D721Med (cell line): ENCODE results near the gene TNS1.

ENCODE experiments used
- DNase-seq: peaks from one replicate; pipeline ENCODE4 v3.0.0; 2011; ENCODE audit warnings: low spot score; ENCODE audit not compliant: insufficient read length
- FAIRE-seq: peaks from 2 replicates; lab custom pipeline; 2011; peaks lifted over from hg19 to GRCh38; lab: Jason Lieb, UNC
- TF ChIP-seq, protein P1 (sequence below): IDR thresholded peaks from 2 replicates; pipeline ENCODE4 v1.5.1; 2012; ENCODE audit warnings: mild to moderate bottlenecking, control low read depth; ENCODE audit not compliant: insufficient read depth; ENCODE audit errors: missing control alignments

The TNS1 gene

DNA sequence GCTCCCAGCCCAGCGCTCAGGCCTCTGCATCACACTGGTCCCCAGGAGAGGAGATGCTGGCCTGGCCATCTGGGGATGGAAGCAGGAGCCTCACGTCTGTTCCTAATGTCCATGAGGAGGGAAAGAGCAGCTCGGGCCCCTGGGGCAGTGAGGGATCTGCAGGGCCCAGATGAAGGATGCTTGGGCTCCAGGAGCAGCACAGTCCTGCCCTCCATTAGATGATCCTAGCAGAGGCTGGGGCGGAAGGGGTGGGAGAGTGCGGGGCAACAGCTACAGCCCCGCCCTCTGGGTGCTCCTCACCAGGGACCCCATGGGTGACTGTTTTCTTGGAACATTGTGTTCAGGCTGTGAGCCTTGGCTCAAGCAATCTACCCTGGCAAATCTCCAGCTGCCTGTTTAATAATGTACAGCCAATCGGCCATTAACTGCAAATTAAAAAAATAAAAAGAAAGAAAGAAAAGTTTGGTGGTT, 49.7 kb downstream of the TNS1 start:
- TF ChIP-seq, protein P1, sequence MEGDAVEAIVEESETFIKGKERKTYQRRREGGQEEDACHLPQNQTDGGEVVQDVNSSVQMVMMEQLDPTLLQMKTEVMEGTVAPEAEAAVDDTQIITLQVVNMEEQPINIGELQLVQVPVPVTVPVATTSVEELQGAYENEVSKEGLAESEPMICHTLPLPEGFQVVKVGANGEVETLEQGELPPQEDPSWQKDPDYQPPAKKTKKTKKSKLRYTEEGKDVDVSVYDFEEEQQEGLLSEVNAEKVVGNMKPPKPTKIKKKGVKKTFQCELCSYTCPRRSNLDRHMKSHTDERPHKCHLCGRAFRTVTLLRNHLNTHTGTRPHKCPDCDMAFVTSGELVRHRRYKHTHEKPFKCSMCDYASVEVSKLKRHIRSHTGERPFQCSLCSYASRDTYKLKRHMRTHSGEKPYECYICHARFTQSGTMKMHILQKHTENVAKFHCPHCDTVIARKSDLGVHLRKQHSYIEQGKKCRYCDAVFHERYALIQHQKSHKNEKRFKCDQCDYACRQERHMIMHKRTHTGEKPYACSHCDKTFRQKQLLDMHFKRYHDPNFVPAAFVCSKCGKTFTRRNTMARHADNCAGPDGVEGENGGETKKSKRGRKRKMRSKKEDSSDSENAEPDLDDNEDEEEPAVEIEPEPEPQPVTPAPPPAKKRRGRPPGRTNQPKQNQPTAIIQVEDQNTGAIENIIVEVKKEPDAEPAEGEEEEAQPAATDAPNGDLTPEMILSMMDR: no peak
- no peak for DNase-seq
- FAIRE-seq: no peak

DNA sequence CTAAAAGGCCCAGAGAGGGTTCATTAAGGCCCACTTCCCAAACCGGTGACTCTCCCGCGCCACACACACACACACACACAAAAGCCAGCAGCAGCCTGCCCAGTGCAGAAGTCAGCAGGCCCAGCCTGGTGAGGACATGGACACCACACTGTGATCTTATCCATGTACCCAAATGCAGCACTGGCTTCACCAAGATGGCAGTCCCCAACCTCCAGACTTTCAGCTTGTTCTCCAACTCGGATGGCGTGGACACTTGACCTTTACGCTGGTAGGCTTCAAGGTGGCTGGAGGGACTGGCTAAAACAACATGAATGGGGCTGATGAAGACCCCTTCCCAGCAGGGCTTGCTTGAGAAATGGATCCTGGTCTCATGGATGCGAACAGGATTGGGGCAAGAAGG, 50.4 kb downstream of the TNS1 start:
- TF ChIP-seq, protein P1: no peak
- FAIRE-seq (no peak), DNase-seq (no peak)

DNA sequence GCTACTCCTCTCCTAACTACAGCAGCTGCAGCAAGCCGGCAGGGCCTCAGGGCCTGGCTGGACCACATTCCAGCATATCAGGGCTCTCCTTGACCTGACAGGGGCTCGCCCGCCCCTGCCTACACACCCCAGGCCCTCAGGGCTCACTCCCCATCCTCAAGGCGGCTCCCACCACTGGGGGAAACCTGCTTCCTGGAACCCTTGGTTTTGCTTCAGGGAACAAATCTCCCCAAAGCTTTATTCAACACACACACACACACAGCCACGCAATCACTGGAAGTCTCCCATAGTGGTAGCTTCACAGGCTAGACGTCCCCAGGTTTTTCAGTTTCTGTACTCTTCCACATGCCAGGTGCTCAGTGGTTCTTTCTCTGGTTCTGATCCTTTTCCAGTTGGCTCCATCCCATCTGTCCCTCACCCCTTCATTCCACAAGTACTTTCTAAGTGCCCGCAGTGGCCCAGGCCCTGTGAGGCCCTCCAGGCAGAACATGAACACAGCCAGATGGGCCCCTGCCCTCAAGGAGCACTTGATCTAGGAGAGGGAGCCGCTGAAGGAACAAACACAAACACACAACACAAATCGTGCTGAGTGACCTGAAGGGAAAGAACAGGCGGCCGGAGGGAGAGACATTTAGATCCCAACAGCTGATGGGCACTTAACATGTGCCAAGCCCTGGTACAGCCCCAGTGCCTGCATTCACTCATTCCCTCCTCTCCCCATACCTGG, 51.1 kb downstream of the TNS1 start:
- TF ChIP-seq, protein P1: no peak
- FAIRE-seq: no peak
- DNase-seq: no peak

DNA sequence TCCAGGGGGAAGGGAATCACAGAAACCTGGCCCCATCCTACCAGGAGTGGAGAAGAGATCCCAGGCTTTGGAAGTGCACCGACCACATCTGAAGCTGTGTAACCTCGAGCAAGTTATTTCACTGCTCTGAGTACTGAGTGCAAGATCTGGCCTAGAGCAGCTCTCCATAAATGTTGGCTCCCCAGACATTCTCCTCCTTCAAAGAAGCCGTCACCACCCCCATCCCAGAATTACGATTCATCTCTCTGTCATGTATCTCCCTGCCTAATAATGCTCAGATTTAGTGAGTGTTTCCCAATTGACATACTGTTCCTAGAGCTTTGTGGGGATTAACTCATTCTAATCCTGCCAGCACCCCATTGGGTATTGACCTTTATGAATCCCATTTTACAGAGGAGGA, 51.7 kb downstream of the TNS1 start:
- TF ChIP-seq, protein P1: no peak
- FAIRE-seq: no peak
- DNase-seq: no peak

DNA sequence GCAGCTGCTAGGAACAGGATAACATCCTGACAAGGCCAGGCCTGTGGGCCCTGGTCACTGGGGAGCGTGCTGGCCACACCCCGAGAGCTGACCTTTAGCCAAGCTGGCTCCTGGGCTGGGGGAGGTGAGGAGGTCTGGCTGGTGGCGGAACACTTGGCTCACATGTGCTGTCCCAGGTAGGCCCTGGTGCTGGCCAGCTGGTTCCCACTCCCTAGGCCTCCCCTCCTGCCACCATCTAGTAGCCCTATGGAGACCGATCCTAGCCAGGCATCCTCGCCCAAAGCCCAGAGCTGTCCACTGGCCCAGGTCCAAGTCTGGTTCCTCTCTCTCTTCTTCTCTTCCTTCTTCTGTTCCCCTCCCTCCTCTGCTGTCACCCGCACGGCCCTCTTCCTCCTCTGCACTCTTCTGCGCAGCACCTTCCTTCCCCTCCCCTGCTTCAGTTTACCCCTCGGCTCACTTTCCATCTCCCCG, 52.4 kb downstream of the TNS1 start:
- no peak for FAIRE-seq
- TF ChIP-seq, protein P1: no peak
- no peak for DNase-seq

DNA sequence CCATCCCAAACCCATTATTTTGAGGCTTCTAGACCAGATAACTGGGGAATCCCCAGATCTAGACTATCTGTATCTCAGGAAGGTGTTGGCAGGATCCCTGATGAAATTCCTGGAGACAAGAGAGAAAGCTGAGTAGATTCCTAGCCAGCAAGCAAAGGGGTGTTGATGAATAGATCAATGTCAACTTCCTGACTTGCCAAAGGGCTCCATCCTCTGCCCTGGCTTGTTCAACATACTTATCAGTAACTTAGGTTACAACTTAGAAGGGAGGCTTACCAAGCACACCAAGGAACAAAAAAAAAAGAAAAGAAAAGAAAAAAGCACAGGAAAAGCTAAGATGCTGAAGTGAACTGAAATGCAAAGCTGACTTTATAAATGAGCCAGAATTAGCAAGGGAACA, 53.3 kb downstream of the TNS1 start:
- TF ChIP-seq, protein P1: no peak
- DNase-seq (no peak), FAIRE-seq (no peak)

DNA sequence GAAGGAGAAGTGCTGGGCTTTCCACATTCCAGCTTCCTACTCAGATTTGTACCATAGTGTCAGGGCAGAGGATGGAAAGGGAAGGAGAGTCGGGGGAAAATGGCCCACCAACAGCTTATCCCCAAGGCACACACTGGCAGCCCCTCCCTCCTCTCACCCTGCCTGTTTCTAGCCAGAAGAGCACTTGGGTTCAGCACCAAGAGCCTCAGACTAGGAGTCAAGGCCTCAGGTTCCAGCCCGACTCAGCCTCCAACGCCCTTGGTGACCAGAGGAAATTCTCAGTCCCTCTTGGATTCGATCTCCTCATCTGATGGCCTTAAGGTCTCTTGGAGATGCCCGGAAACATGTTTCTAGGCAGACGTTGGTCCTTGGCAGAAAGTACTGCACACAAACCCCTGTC, 53.9 kb downstream of the TNS1 start:
- FAIRE-seq (no peak), DNase-seq (no peak)
- TF ChIP-seq, protein P1: no peak
